ENCODE results near the gene BBIP1.

DNA sequence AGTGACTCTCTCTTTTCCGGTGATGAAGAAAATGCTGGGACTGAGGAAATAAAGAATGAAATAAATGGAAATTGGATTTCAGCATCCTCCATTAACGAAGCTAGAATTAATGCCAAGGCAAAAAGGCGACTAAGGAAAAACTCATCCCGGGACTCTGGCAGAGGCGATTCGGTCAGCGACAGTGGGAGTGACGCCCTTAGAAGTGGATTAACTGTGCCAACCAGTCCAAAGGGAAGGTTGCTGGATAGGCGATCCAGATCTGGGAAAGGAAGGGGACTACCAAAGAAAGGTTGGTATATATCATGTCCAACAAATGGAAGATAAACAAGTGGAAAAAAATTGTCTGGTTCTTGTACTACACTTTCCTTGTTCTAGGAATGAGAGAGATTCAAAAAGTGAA lies 37.7 kb downstream of the BBIP1 start:
- TF ChIP-seq POLR2A (IDR thresholded peaks at IDR 0.05): no peak
- TF ChIP-seq, protein P1, sequence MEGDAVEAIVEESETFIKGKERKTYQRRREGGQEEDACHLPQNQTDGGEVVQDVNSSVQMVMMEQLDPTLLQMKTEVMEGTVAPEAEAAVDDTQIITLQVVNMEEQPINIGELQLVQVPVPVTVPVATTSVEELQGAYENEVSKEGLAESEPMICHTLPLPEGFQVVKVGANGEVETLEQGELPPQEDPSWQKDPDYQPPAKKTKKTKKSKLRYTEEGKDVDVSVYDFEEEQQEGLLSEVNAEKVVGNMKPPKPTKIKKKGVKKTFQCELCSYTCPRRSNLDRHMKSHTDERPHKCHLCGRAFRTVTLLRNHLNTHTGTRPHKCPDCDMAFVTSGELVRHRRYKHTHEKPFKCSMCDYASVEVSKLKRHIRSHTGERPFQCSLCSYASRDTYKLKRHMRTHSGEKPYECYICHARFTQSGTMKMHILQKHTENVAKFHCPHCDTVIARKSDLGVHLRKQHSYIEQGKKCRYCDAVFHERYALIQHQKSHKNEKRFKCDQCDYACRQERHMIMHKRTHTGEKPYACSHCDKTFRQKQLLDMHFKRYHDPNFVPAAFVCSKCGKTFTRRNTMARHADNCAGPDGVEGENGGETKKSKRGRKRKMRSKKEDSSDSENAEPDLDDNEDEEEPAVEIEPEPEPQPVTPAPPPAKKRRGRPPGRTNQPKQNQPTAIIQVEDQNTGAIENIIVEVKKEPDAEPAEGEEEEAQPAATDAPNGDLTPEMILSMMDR (IDR thresholded peaks at IDR 0.05): no peak
